ENCODE results near the gene KLF6.

Gene KLF6

DNA sequence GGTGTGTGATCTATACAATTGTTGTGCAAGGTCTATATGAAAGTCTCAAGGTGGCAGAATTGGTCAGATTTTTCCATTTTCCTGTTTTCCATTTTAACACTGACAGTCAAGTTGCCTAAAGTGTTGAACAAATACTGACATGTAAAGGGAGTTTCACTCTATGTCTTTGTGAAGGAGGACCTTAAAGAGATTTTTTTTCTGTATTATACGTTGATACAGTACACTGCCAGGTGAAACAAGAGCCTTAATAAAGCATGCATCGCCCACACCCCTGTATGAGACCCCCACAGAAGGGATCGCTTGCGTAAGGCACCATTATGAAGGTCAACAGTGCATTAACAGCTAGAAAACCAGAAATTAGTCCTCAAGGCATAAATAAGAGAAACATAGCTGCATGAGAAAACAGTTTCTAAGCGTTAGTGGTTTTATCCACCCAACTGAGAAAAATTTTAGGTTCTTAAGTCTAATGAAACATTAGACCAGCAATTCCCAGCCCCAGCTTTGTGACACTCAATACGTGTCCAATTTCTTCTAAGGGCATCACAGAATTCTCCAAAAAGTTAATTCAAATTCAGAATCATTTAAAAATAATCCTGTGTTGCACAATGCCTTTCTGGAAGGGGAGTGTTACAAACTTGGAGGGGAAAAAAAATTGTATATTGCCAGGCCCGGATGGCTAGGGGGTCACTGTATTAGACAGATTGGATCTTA is 6.9 kb downstream of the KLF6 start:
- Mint-ChIP-seq H3K36me3 (ENCODE audit: low read depth) (peaks cover 82% of the 10 kb centered on the region), H3K4me1 (peaks cover 83% of the 10 kb centered on the region), H3K27me3 (no peaks in the 10 kb centered on the region), H3K9me3 (no peaks in the 10 kb centered on the region), H3K27ac (peak overlapping the region; percentile 81), H3K4me3 (peak overlapping the region; percentile 97)
- ATAC-seq (no peak), DNase-seq (no peak)

DNA sequence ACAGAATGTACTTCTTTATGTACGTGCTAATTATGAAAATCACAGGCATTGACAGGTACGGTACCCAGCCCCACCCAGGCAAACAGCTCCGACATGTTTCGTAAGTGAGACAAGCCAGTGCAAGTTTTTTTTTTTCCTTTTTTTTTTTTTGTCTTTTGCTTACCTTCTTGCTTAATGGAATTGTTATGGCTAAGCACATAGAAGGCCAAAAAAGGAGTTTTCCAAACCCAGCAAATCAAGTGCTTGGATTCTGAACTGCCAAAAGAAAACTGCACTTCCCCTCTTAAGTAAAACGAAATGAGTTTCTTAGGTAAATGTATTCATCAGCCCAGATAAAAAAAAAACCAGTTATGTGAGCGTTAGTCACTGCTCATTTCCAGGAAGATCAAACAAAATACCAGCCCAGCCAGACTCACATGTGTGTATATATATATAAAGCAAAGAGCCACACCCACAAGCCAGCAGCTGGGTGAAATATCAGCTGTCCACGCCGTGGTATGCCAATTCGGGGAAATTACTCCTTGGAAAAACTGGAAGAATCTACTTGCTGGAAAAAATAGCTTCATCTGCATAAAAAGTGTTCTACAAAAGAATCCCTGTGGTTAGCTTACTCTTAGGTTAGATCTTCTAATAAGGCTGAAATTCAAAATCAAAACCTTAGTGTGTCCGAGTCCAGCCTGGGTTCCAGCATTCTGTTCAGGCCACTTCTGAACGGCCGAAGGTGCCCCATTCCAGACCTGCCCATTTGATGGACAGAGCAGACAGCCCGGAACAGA is 8.0 kb downstream of the KLF6 start:
- Mint-ChIP-seq H3K36me3 (ENCODE audit: low read depth) (peaks cover 71% of the 10 kb centered on the region), H3K27me3 (no peaks in the 10 kb centered on the region), H3K27ac (peak overlapping the region; percentile 80), H3K4me1 (peaks cover 74% of the 10 kb centered on the region), H3K9me3 (no peaks in the 10 kb centered on the region), H3K4me3 (peak overlapping the region; percentile 55)
- ATAC-seq = peak; percentile 70
- DNase-seq = no peak

- no peaks in the 10 kb centered on the region for H3K9me3 Mint-ChIP-seq
- H3K27me3 Mint-ChIP-seq = no peaks in the 10 kb centered on the region
- no peak for ATAC-seq
- H3K4me3 Mint-ChIP-seq = peak overlapping the region; percentile 49
- no peak for DNase-seq
- peaks cover 60% of the 10 kb centered on the region for H3K36me3 Mint-ChIP-seq (ENCODE audit: low read depth)
- peak overlapping the region; percentile 67 for H3K27ac Mint-ChIP-seq
- H3K4me1 Mint-ChIP-seq = peaks cover 64% of the 10 kb centered on the region
Observed at GRCh38 chr10:3775696-3776551, 9.1 kb downstream of the KLF6 start.

DNA sequence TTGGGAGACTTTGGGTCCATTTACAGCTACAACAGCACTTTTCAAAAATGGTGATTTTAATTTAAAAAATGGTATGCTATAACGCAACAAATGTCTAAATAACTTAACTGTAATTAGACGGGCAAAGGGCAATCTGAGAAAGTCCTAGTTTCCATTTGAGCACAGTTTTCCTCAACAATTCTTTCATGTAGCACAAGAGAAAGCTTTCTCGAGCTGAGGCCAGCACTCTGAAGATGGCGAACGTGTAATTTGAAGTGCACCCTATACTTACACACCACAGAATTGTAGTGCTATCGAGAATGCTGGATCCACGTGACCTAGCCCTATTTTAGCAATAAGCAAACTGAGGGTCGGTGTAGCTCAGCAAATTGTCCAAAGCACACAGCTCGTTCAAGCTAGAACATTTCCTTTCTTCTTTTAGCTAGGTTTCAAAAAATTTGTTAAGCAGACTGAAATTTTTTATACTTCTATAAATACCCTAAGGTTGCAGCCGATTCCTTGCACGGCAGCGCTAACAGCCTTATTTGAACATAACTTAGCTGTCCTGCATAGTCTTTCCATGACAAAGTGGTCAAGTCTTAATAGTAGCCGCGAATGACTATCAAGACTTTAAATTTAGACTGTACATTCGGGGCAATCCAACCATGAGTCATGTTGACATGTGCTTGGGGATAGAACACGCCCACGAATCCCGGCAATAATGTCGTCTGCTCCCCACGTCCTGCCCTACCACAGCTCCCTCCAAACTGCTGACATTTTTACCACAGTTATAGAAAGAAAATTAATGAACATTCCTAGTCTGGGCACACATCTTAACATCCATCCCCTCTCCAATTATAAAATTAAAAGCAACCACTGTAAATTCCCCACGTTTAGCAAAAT is 10.0 kb downstream of the KLF6 start:
- H3K36me3 Mint-ChIP-seq (ENCODE audit: low read depth) = peaks cover 51% of the 10 kb centered on the region
- ATAC-seq (no peak), DNase-seq (no peak)
- H3K9me3 Mint-ChIP-seq = no peaks in the 10 kb centered on the region
- peaks cover 55% of the 10 kb centered on the region for H3K4me1 Mint-ChIP-seq
- peak overlapping the region; percentile 67 for H3K27ac Mint-ChIP-seq
- peak overlapping the region; percentile 2 for H3K4me3 Mint-ChIP-seq
- no peaks in the 10 kb centered on the region for H3K27me3 Mint-ChIP-seq

DNA sequence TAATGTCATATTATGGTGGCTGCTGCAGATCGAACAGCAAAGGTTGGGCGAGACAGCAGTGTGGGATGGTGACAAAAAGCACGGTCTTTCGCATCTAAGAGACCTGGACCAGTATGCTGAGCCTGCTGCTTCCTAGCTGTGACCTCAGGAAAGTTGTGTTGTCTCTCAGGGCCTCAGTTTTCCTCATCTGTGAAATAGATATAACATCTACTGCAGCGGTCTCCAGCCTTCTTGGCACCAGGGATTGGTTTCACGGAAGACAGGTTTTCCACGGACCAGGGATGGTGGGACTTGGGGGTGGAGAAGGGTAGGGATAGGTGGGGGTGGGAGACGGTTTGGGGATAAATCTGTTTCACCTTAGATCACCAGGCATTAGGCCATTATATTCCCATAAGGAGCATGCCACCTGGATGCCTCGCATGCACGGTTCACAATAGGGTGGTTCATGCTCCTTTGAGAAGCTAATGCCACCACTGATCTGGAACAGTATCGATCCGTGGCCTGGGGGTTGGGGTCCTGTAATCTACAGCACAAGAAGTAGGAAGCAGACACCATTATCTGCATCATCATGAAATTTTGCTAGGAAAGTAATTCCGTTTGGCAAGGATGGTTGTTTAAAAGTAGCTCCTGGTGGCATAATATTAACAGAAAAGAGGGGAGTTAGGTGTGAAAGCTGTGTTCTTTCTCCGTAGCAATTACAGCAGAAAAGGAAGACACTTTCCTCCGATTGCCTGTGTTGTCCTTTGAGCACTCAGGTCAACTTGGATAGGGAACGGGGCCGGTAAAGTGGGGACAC is 10.8 kb downstream of the KLF6 start:
- Mint-ChIP-seq H3K27me3 (no peaks in the 10 kb centered on the region), H3K9me3 (no peaks in the 10 kb centered on the region), H3K36me3 (ENCODE audit: low read depth) (peaks cover 43% of the 10 kb centered on the region), H3K4me3 (no peak overlapping the region), H3K4me1 (peaks cover 50% of the 10 kb centered on the region), H3K27ac (peak overlapping the region; percentile 23)
- ATAC-seq (no peak), DNase-seq (no peak)

GRCh38 chr10:3773460-3774017 is 11.5 kb downstream of the KLF6 start:
- peaks cover 43% of the 10 kb centered on the region for H3K4me1 Mint-ChIP-seq
- H3K4me3 Mint-ChIP-seq = no peak overlapping the region
- ATAC-seq = no peak
- peaks cover 36% of the 10 kb centered on the region for H3K36me3 Mint-ChIP-seq (ENCODE audit: low read depth)
- H3K9me3 Mint-ChIP-seq = no peaks in the 10 kb centered on the region
- DNase-seq = no peak
- H3K27ac Mint-ChIP-seq = no peak overlapping the region
- no peaks in the 10 kb centered on the region for H3K27me3 Mint-ChIP-seq

GRCh38 chr10:3772361-3773171 is 12.4 kb downstream of the KLF6 start:
- H3K36me3 Mint-ChIP-seq (ENCODE audit: low read depth) = peaks cover 27% of the 10 kb centered on the region
- peaks cover 34% of the 10 kb centered on the region for H3K4me1 Mint-ChIP-seq
- H3K27me3 Mint-ChIP-seq = no peaks in the 10 kb centered on the region
- ATAC-seq (no peak), DNase-seq (no peak)
- H3K27ac Mint-ChIP-seq = no peak overlapping the region
- H3K9me3 Mint-ChIP-seq = no peaks in the 10 kb centered on the region
- no peak overlapping the region for H3K4me3 Mint-ChIP-seq

DNA sequence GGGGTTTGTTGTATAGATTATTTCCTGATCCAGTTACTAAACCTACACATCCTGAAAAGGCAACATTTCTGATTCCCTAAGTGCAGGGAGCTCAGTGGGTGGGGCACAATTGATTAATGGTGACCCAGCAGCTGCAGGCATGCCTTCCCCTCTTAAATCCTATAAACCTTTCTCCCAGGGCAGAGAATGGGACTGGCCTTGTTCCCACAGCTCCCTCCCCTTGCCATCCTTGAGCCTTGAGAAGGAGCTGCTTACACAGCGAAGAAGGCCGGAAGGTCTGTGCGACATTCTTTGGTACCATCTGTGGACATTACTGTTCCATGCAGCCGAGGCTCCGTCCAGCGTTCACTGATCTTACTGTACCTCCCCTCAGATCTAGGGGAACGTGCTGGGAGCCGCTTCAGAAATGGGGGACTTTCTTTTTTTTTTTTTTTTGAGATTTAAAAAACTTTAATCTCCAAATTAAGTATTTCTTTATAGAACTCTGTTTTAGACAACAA is 14.3 kb downstream of the KLF6 start:
- Mint-ChIP-seq H3K27me3 (no peaks in the 10 kb centered on the region), H3K4me3 (no peak overlapping the region), H3K27ac (no peak overlapping the region), H3K36me3 (ENCODE audit: low read depth) (peaks cover 11% of the 10 kb centered on the region), H3K9me3 (no peaks in the 10 kb centered on the region), H3K4me1 (peaks cover 23% of the 10 kb centered on the region)
- ATAC-seq (no peak), DNase-seq (no peak)

DNA sequence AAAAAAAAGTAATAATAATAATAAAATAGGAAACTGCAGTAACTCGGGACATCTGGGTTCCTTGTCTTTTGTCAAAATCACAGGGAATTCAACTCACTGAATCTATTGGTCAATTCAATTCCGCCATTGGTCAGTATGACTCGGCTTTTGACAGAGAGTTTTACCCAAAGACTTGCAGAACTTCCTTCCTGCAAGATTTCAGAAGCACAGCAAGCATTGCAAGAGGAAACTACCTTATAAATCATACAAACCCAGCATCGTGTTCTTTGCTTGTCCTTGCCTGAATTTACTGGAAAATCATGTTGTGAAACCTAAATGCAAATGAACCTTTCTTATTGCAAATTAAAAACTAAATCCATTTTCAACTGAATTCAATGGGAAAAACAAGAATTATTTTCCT is 15.5 kb downstream of the KLF6 start:
- H3K36me3 Mint-ChIP-seq (ENCODE audit: low read depth) = peaks cover 3% of the 10 kb centered on the region
- DNase-seq (no peak), ATAC-seq (no peak)
- H3K27ac Mint-ChIP-seq = no peak overlapping the region
- no peaks in the 10 kb centered on the region for H3K27me3 Mint-ChIP-seq
- H3K9me3 Mint-ChIP-seq = no peaks in the 10 kb centered on the region
- H3K4me1 Mint-ChIP-seq = peaks cover 24% of the 10 kb centered on the region
- H3K4me3 Mint-ChIP-seq = no peak overlapping the region

- Mint-ChIP-seq H3K4me1 (peaks cover 52% of the 10 kb centered on the region), H3K36me3 (ENCODE audit: low read depth) (no peaks in the 10 kb centered on the region), H3K4me3 (no peak overlapping the region), H3K27ac (no peak overlapping the region), H3K27me3 (no peaks in the 10 kb centered on the region), H3K9me3 (no peaks in the 10 kb centered on the region)
- ATAC-seq (no peak), DNase-seq (no peak)
Observed at GRCh38 chr10:3766046-3766756, 18.8 kb downstream of the KLF6 start.

GRCh38 chr10:3765146-3765545 is 19.9 kb downstream of the KLF6 start:
- DNase-seq (no peak), ATAC-seq (peak; percentile 50)
- Mint-ChIP-seq H3K27ac (no peak overlapping the region), H3K4me1 (peaks cover 63% of the 10 kb centered on the region), H3K27me3 (no peaks in the 10 kb centered on the region), H3K36me3 (ENCODE audit: low read depth) (peaks cover 4% of the 10 kb centered on the region), H3K9me3 (no peaks in the 10 kb centered on the region), H3K4me3 (no peak overlapping the region)

DNA sequence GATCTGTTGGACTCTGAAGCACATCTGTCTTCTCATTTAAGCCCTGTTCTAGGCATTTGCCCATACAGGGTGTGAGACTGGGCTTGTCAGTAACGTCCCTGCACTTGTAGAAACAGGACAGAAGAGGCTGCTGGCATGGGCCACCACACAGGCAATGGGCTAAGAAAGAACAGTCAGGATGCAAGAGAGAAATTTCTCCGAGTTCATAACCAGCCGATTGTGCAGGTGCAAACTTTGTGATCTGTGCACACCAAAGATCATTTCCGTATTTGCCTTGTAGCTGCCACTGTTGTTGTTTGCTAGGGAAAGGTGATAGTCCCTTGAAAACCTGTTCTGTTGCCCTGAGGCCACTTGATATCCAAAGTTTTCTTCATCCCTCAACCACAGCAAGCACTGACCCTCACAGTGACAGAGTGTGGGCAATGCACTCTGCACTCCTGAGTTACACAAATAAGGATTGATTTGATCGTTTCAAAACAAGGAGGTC is 20.3 kb downstream of the KLF6 start:
- ATAC-seq = no peak
- Mint-ChIP-seq H3K9me3 (no peaks in the 10 kb centered on the region), H3K36me3 (ENCODE audit: low read depth) (peaks cover 4% of the 10 kb centered on the region), H3K4me1 (peaks cover 64% of the 10 kb centered on the region), H3K4me3 (no peak overlapping the region), H3K27ac (no peak overlapping the region), H3K27me3 (no peaks in the 10 kb centered on the region)
- no peak for DNase-seq

All from activated naive CD8-positive, alpha-beta T cell treated with anti-CD3 and anti-CD28 coated beads, Interleukin-2, amount 50 U/mL, for 24 hours (primary cell).